Upper lobe of left lung (tissue), 4 donors: ENCODE data around the gene F7.

Experiments
- EP300 ChIP-seq, 4 donors: sonication (generic); formaldehyde crosslinking; IDR thresholded peaks; one replicate each; pipeline ENCODE4 v1.5.1; 2017; ENCODE audit warnings: antibody characterized with exemption in 4 of 4, control low read depth in 2 of 4
- POLR2AphosphoS5 ChIP-seq, 2 donors: sonication (generic); formaldehyde crosslinking; IDR thresholded peaks; one replicate each; pipeline ENCODE4 v1.5.1; 2017; ENCODE audit warnings: antibody characterized with exemption in 2 of 2
- TF ChIP-seq, protein P1 (sequence below), 6 experiments: fragments of 450-650 bp in 4 of 6; fragments of 200-600 bp in 2 of 6; sonication (generic) in 2 of 6; IDR thresholded peaks; one replicate each; pipeline ENCODE4 v1.5.1; 2016 to 2019; ENCODE audit warnings: antibody characterized with exemption in 6 of 6

DNA sequence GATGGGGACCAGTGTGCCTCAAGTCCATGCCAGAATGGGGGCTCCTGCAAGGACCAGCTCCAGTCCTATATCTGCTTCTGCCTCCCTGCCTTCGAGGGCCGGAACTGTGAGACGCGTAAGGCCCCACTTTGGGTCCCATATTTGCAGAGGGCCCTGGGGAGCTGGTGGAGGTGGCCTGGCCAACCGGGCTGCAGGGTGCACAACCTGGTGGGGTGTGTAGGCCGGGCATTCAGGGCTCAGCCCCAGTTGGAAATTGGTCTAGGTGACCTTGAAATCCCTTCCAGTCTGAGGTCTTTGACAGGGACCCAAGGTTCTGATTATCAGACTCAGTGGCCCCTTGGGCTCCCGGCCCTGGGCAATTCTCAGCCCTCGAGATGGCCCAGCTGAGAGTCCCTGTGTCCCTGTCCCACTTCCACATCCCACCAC lies 8.3 kb downstream of the F7 start:
- TF ChIP-seq, protein P1, sequence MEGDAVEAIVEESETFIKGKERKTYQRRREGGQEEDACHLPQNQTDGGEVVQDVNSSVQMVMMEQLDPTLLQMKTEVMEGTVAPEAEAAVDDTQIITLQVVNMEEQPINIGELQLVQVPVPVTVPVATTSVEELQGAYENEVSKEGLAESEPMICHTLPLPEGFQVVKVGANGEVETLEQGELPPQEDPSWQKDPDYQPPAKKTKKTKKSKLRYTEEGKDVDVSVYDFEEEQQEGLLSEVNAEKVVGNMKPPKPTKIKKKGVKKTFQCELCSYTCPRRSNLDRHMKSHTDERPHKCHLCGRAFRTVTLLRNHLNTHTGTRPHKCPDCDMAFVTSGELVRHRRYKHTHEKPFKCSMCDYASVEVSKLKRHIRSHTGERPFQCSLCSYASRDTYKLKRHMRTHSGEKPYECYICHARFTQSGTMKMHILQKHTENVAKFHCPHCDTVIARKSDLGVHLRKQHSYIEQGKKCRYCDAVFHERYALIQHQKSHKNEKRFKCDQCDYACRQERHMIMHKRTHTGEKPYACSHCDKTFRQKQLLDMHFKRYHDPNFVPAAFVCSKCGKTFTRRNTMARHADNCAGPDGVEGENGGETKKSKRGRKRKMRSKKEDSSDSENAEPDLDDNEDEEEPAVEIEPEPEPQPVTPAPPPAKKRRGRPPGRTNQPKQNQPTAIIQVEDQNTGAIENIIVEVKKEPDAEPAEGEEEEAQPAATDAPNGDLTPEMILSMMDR (IDR thresholded peaks at IDR 0.05): no peak
- TF ChIP-seq POLR2AphosphoS5 (IDR thresholded peaks at IDR 0.05): no peak
- no peak for TF ChIP-seq EP300 (IDR thresholded peaks at IDR 0.05)
